ENCODE data around the gene FBXW5. TPM values are rescaled to one million over a fixed set of nuclear protein-coding genes. Genes with fewer than 3 reads are reported as not detected.

Gene FBXW5
- total RNA-seq, 1 donor, result 157 TPM

DNA sequence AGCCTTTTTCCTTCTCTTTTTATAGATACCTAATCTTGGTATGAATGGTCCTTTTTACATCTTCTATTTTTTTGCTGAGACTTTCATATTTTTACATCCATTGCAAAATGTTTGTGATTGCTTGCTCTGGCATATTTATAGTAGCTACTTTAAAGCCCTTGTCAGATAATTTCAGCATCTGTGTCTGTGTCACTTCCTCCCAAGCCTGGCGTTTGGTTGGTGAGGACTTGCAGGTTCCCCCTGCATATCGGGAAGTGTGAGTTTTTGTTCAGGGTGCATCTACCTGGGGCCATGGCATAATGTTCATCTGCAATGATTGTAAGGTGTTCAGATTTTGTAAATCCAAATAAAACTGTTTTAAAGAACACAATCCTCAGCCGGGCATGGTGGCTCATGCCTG is 8.9 kb downstream of the FBXW5 start:
- DNase-seq (ENCODE audit: insufficient read length, low spot score, missing footprints), result no peak
- H3K9me3 ChIP-seq (ENCODE audit: low read depth, low read length), result no peaks in the 10 kb centered on the region
- no peak overlapping the region for H3K27ac ChIP-seq (ENCODE audit: low read depth, low read length)
- no peak overlapping the region for H3K4me2 ChIP-seq (ENCODE audit: insufficient read depth, low read length)
- H3K4me1 ChIP-seq (ENCODE audit: insufficient read depth, low read length), result no peaks in the 10 kb centered on the region
- peaks cover 9% of the 10 kb centered on the region for H4K20me1 ChIP-seq (ENCODE audit: insufficient read depth, low read length)
- TF ChIP-seq, protein P1, sequence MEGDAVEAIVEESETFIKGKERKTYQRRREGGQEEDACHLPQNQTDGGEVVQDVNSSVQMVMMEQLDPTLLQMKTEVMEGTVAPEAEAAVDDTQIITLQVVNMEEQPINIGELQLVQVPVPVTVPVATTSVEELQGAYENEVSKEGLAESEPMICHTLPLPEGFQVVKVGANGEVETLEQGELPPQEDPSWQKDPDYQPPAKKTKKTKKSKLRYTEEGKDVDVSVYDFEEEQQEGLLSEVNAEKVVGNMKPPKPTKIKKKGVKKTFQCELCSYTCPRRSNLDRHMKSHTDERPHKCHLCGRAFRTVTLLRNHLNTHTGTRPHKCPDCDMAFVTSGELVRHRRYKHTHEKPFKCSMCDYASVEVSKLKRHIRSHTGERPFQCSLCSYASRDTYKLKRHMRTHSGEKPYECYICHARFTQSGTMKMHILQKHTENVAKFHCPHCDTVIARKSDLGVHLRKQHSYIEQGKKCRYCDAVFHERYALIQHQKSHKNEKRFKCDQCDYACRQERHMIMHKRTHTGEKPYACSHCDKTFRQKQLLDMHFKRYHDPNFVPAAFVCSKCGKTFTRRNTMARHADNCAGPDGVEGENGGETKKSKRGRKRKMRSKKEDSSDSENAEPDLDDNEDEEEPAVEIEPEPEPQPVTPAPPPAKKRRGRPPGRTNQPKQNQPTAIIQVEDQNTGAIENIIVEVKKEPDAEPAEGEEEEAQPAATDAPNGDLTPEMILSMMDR (IDR thresholded peaks at IDR 0.05; ENCODE audit: extremely low read depth, low read depth, low read length), result no peak
- no peak overlapping the region for H3K4me3 ChIP-seq (ENCODE audit: insufficient read depth, low read length)
- H3K36me3 ChIP-seq (ENCODE audit: insufficient read depth, low read length), result peaks cover 26% of the 10 kb centered on the region
- no peaks in the 10 kb centered on the region for H3K27me3 ChIP-seq (ENCODE audit: insufficient read depth, low read length)
- H3K79me2 ChIP-seq (ENCODE audit: insufficient read depth, low read length), result peaks cover 6% of the 10 kb centered on the region
- H2AFZ ChIP-seq (ENCODE audit: low read length), result no peak overlapping the region

- Histone ChIP-seq H3K27ac (ENCODE audit: low read depth, low read length) (no peak overlapping the region), H3K4me2 (ENCODE audit: insufficient read depth, low read length) (no peak overlapping the region), H3K36me3 (ENCODE audit: insufficient read depth, low read length) (peaks cover 18% of the 10 kb centered on the region), H2AFZ (ENCODE audit: low read length) (no peak overlapping the region), H3K4me1 (ENCODE audit: insufficient read depth, low read length) (no peaks in the 10 kb centered on the region), H4K20me1 (ENCODE audit: insufficient read depth, low read length) (no peaks in the 10 kb centered on the region), H3K9me3 (ENCODE audit: low read depth, low read length) (no peaks in the 10 kb centered on the region), H3K27me3 (ENCODE audit: insufficient read depth, low read length) (no peaks in the 10 kb centered on the region), H3K79me2 (ENCODE audit: insufficient read depth, low read length) (no peaks in the 10 kb centered on the region), H3K4me3 (ENCODE audit: insufficient read depth, low read length) (no peak overlapping the region)
- TF ChIP-seq, protein P1 (IDR thresholded peaks at IDR 0.05; ENCODE audit: extremely low read depth, low read depth, low read length), result no peak
- no peak for DNase-seq (ENCODE audit: insufficient read length, low spot score, missing footprints)
These were observed 10.3 kb downstream of the FBXW5 start for GRCh38 chr9:136934277-136934676.

- Histone ChIP-seq H3K4me1 (ENCODE audit: insufficient read depth, low read length) (peaks cover 4% of the 10 kb centered on the region), H3K27me3 (ENCODE audit: insufficient read depth, low read length) (no peaks in the 10 kb centered on the region), H3K4me3 (ENCODE audit: insufficient read depth, low read length) (no peak overlapping the region), H3K79me2 (ENCODE audit: insufficient read depth, low read length) (no peaks in the 10 kb centered on the region), H3K36me3 (ENCODE audit: insufficient read depth, low read length) (peaks cover 17% of the 10 kb centered on the region), H3K9me3 (ENCODE audit: low read depth, low read length) (no peaks in the 10 kb centered on the region), H2AFZ (ENCODE audit: low read length) (no peak overlapping the region), H3K4me2 (ENCODE audit: insufficient read depth, low read length) (no peak overlapping the region), H4K20me1 (ENCODE audit: insufficient read depth, low read length) (peaks cover 3% of the 10 kb centered on the region), H3K27ac (ENCODE audit: low read depth, low read length) (peak overlapping the region; percentile 45)
- TF ChIP-seq, protein P1 (IDR thresholded peaks at IDR 0.05; ENCODE audit: extremely low read depth, low read depth, low read length), result no peak
- DNase-seq (ENCODE audit: insufficient read length, low spot score, missing footprints), result no peak
These were observed 12.9 kb downstream of the FBXW5 start for GRCh38 chr9:136931611-136932130.

GRCh38 chr9:136930014-136930413 is 14.5 kb downstream of the FBXW5 start:
- H3K4me3 ChIP-seq (ENCODE audit: insufficient read depth, low read length), result no peak overlapping the region
- no peak overlapping the region for H2AFZ ChIP-seq (ENCODE audit: low read length)
- TF ChIP-seq, protein P1 (IDR thresholded peaks at IDR 0.05; ENCODE audit: extremely low read depth, low read depth, low read length), result no peak
- H4K20me1 ChIP-seq (ENCODE audit: insufficient read depth, low read length), result peaks cover 3% of the 10 kb centered on the region
- DNase-seq (ENCODE audit: insufficient read length, low spot score, missing footprints), result no peak
- no peaks in the 10 kb centered on the region for H3K79me2 ChIP-seq (ENCODE audit: insufficient read depth, low read length)
- peaks cover 19% of the 10 kb centered on the region for H3K36me3 ChIP-seq (ENCODE audit: insufficient read depth, low read length)
- H3K9me3 ChIP-seq (ENCODE audit: low read depth, low read length), result no peaks in the 10 kb centered on the region
- no peak overlapping the region for H3K4me2 ChIP-seq (ENCODE audit: insufficient read depth, low read length)
- no peak overlapping the region for H3K27ac ChIP-seq (ENCODE audit: low read depth, low read length)
- H3K4me1 ChIP-seq (ENCODE audit: insufficient read depth, low read length), result peaks cover 4% of the 10 kb centered on the region
- H3K27me3 ChIP-seq (ENCODE audit: insufficient read depth, low read length), result no peaks in the 10 kb centered on the region

All from osteoblast (primary cell).